WTC11 (cell line): ENCODE results near the gene ASTN2. TPM values are rescaled to one million over a fixed set of nuclear protein-coding genes. Genes with fewer than 3 reads are reported as not detected.

ENCODE experiments used
- ATAC-seq: fragments of 200-7000 bp; cut with Tn5 transposase; 2 replicates; pipeline ENCODE4 v1.10.0; 2021; ENCODE audit warnings: mild to moderate bottlenecking, moderate library complexity
- CTCF ChIA-PET: fragments of 300-600 bp; sonication (Branson Sonifier 250); formaldehyde crosslinking; loops from one replicate; lab custom pipeline; 2021; ENCODE audit warnings: antibody characterized with exemption; lab: Charles Lee
- POLR2A ChIA-PET: fragments of 350-600 bp; sonication (Branson Sonifier 250); formaldehyde crosslinking; loops from one replicate; lab custom pipeline; 2021; ENCODE audit warnings: antibody characterized with exemption; lab: Charles Lee
- DNase-seq: peaks from one replicate; pipeline ENCODE4 v3.0.0; 2021; ENCODE audit warnings: low spot score
- H3K27ac Mint-ChIP-seq: 2 replicates; pipeline ENCODE4 v1.8.0; 2021; ENCODE audit warnings: mixed read lengths
- H3K27me3 Mint-ChIP-seq: 2 replicates; pipeline ENCODE4 v1.8.0; 2021; ENCODE audit warnings: low read depth, mild to moderate bottlenecking, moderate library complexity, mixed read lengths
- H3K36me3 Mint-ChIP-seq: 2 replicates; pipeline ENCODE4 v1.8.0; 2021; ENCODE audit warnings: mixed read lengths
- H3K4me1 Mint-ChIP-seq: 2 replicates; pipeline ENCODE4 v1.8.0; 2022; ENCODE audit warnings: mixed read lengths
- H3K4me3 Mint-ChIP-seq: 2 replicates; pipeline ENCODE4 v1.8.0; 2021; ENCODE audit warnings: mild to moderate bottlenecking, moderate library complexity, mixed read lengths
- H3K9me3 Mint-ChIP-seq: 2 replicates; pipeline ENCODE4 v1.8.0; 2021; ENCODE audit warnings: mixed read lengths
- ARID4B ChIP-seq: sonication (generic); formaldehyde crosslinking; IDR thresholded peaks from 2 replicates; pipeline ENCODE4 v1.8.0; 2023; ENCODE audit warnings: missing genetic modification reagents, mild to moderate bottlenecking, borderline replicate concordance
- ATF2 ChIP-seq: sonication (generic); formaldehyde crosslinking; IDR thresholded peaks from 2 replicates; pipeline ENCODE4 v1.8.1; 2022; ENCODE audit warnings: low read depth, missing genetic modification reagents, borderline replicate concordance
- CREB1 ChIP-seq: sonication (generic); formaldehyde crosslinking; IDR thresholded peaks from 2 replicates; pipeline ENCODE4 v1.8.0; 2023; ENCODE audit warnings: mild to moderate bottlenecking, missing genetic modification reagents
- EMX1 ChIP-seq: fragments of 250-450 bp; sonication (Bioruptor Pico); IDR thresholded peaks from 2 replicates; pipeline ENCODE4 v1.8.0; 2021; ENCODE audit warnings: mild to moderate bottlenecking
- FOXP1 ChIP-seq: sonication (generic); formaldehyde crosslinking; IDR thresholded peaks from 2 replicates; pipeline ENCODE4 v1.8.0; 2022; ENCODE audit warnings: missing genetic modification reagents, mild to moderate bottlenecking, moderate library complexity, borderline replicate concordance
- FOXP4 ChIP-seq: sonication (generic); formaldehyde crosslinking; IDR thresholded peaks from 2 replicates; pipeline ENCODE4 v1.8.0; 2022; ENCODE audit warnings: mild to moderate bottlenecking, missing genetic modification reagents
- GRHL2 ChIP-seq: fragments of 250-450 bp; sonication (Bioruptor Pico); IDR thresholded peaks from 2 replicates; pipeline ENCODE4 v1.8.0; 2022; ENCODE audit warnings: mild to moderate bottlenecking, moderate library complexity; ENCODE audit not compliant: insufficient replicate concordance, severe bottlenecking
- GTF2I ChIP-seq: fragments of 250-450 bp; sonication (Bioruptor Pico); conservative IDR thresholded peaks from 2 replicates; pipeline ENCODE4 v1.4.0; 2021; ENCODE audit warnings: mild to moderate bottlenecking
- HMGA2 ChIP-seq: fragments of 250-450 bp; sonication (Bioruptor Pico); IDR thresholded peaks from 2 replicates; pipeline ENCODE4 v1.4.0; 2021; ENCODE audit warnings: mild to moderate bottlenecking, moderate library complexity
- IRF1 ChIP-seq: sonication (generic); formaldehyde crosslinking; IDR thresholded peaks from 2 replicates; pipeline ENCODE4 v1.8.0; 2023; ENCODE audit warnings: missing genetic modification reagents
- JAZF1 ChIP-seq: fragments of 250-450 bp; sonication (Bioruptor Pico); IDR thresholded peaks from 2 replicates; pipeline ENCODE4 v1.9.0; 2021; ENCODE audit warnings: moderate library complexity, mild to moderate bottlenecking, inconsistent platforms
- MLX ChIP-seq: sonication (generic); formaldehyde crosslinking; IDR thresholded peaks from 2 replicates; pipeline ENCODE4 v1.8.1; 2023; ENCODE audit warnings: mild to moderate bottlenecking, missing genetic modification reagents, moderate library complexity
- MYBL2 ChIP-seq: sonication (generic); formaldehyde crosslinking; IDR thresholded peaks from 2 replicates; pipeline ENCODE4 v1.8.1; 2023; ENCODE audit warnings: mild to moderate bottlenecking, moderate library complexity, missing genetic modification reagents
- NR2C2 ChIP-seq: sonication (generic); formaldehyde crosslinking; IDR thresholded peaks from 2 replicates; pipeline ENCODE4 v1.8.0; 2022; ENCODE audit warnings: mild to moderate bottlenecking, missing genetic modification reagents
- OVOL2 ChIP-seq: fragments of 250-450 bp; sonication (Bioruptor Pico); IDR thresholded peaks from 2 replicates; pipeline ENCODE4 v1.9.0; 2021; ENCODE audit warnings: mild to moderate bottlenecking, borderline replicate concordance
- PRRX2 ChIP-seq: fragments of 250-450 bp; sonication (Bioruptor Pico); IDR thresholded peaks from 2 replicates; pipeline ENCODE4 v1.8.0; 2021; ENCODE audit warnings: mild to moderate bottlenecking
- RORB ChIP-seq: fragments of 250-450 bp; sonication (Bioruptor Pico); IDR thresholded peaks from 2 replicates; pipeline ENCODE4 v1.9.0; 2021; ENCODE audit warnings: mild to moderate bottlenecking
- TCF7 ChIP-seq: sonication (generic); formaldehyde crosslinking; IDR thresholded peaks from 2 replicates; pipeline ENCODE4 v1.8.0; 2022; ENCODE audit warnings: mild to moderate bottlenecking, low read depth, missing genetic modification reagents, moderate library complexity
- TP53 ChIP-seq: sonication (generic); formaldehyde crosslinking; IDR thresholded peaks from 2 replicates; pipeline ENCODE4 v1.8.1; 2023; ENCODE audit warnings: mild to moderate bottlenecking, missing genetic modification reagents
- ZNF121 ChIP-seq: sonication (generic); formaldehyde crosslinking; IDR thresholded peaks from 2 replicates; pipeline ENCODE4 v1.8.0; 2023; ENCODE audit warnings: missing genetic modification reagents
- ZNF138 ChIP-seq: sonication (generic); formaldehyde crosslinking; conservative IDR thresholded peaks from 2 replicates; pipeline ENCODE4 v1.8.1; 2022; ENCODE audit warnings: mild to moderate bottlenecking, moderate library complexity, missing genetic modification reagents
- ZNF219 ChIP-seq: sonication (generic); formaldehyde crosslinking; IDR thresholded peaks from 2 replicates; pipeline ENCODE4 v1.8.0; 2023; ENCODE audit warnings: missing genetic modification reagents, mild to moderate bottlenecking, borderline replicate concordance
- ZNF263 ChIP-seq: sonication (generic); formaldehyde crosslinking; IDR thresholded peaks from 2 replicates; pipeline ENCODE4 v1.8.1; 2022; ENCODE audit warnings: low read depth, mild to moderate bottlenecking, moderate library complexity, missing genetic modification reagents
- total RNA-seq: library from RNA; stranded (reverse); gene quantifications from 3 replicates; pipeline ENCODE4 v1.2.3, GENCODE V29; 2021

The ASTN2 gene
- total RNA-seq, 1 experiment from 2014 or later: 16.2 TPM

- TF ChIP-seq HMGA2 (CRISPR knock-in tag): no peak
- no peak for TF ChIP-seq RORB (CRISPR knock-in tag)
Observed at GRCh38 chr9:117008876-117009275, 406.0 kb downstream of the ASTN2 start (continued).

- H3K36me3 Mint-ChIP-seq: no peaks in the 10 kb centered on the region
- no peaks in the 10 kb centered on the region for H3K27me3 Mint-ChIP-seq
- H3K27ac Mint-ChIP-seq: peak overlapping the region; percentile 16; the same call in 1 of the 2 replicates
- no peak for TF ChIP-seq TCF7
- no peak for TF ChIP-seq ZNF219 (CRISPR knock-in tag)
- TF ChIP-seq PRRX2 (CRISPR knock-in tag): no peak
- TF ChIP-seq OVOL2 (CRISPR knock-in tag): no peak
- TF ChIP-seq MYBL2 (CRISPR knock-in tag): no peak
- no peak for TF ChIP-seq GRHL2 (CRISPR knock-in tag)
- no peaks in the 10 kb centered on the region for H3K9me3 Mint-ChIP-seq
- H3K4me1 Mint-ChIP-seq: peaks cover 4% of the 10 kb centered on the region; the same call in 1 of the 2 replicates
- CTCF ChIA-PET: no interaction called here
- no peak for ATAC-seq
- POLR2A ChIA-PET: no interaction called here
- no peak for DNase-seq
- H3K4me3 Mint-ChIP-seq: no peak overlapping the region
Observed at GRCh38 chr9:117008461-117008860, 406.4 kb downstream of the ASTN2 start.

- H3K4me1 Mint-ChIP-seq: no peaks in the 10 kb centered on the region
- no peaks in the 10 kb centered on the region for H3K9me3 Mint-ChIP-seq
- POLR2A ChIA-PET: no interaction called here
- no peak for TF ChIP-seq OVOL2 (CRISPR knock-in tag)
- no peak for TF ChIP-seq ATF2 (CRISPR knock-in tag)
- TF ChIP-seq FOXP1: no peak
- TF ChIP-seq CREB1: no peak
- TF ChIP-seq EMX1 (CRISPR knock-in tag): no peak
- TF ChIP-seq ZNF121: no peak
- no peak for TF ChIP-seq IRF1 (CRISPR knock-in tag)
- no peak for TF ChIP-seq FOXP4 (CRISPR knock-in tag)
- no peak for TF ChIP-seq RORB (CRISPR knock-in tag)
- CTCF ChIA-PET: no interaction called here
- no peak overlapping the region for H3K27ac Mint-ChIP-seq
- DNase-seq (no peak), ATAC-seq (no peak)
- H3K27me3 Mint-ChIP-seq: no peaks in the 10 kb centered on the region
- H3K36me3 Mint-ChIP-seq: no peaks in the 10 kb centered on the region
- H3K4me3 Mint-ChIP-seq: no peak overlapping the region
Observed at GRCh38 chr9:117002686-117003085, 412.2 kb downstream of the ASTN2 start.

GRCh38 chr9:117000834-117001233 lies 414.0 kb downstream of the ASTN2 start:
- Mint-ChIP-seq H3K36me3 (no peaks in the 10 kb centered on the region), H3K4me1 (no peaks in the 10 kb centered on the region), H3K4me3 (no peak overlapping the region), H3K27me3 (no peaks in the 10 kb centered on the region), H3K27ac (no peak overlapping the region), H3K9me3 (no peaks in the 10 kb centered on the region)
- no peak for DNase-seq
- ChIA-PET CTCF (no interaction called here), POLR2A (no interaction called here)
- no peak for ATAC-seq
- TF ChIP-seq ZNF263 (CRISPR knock-in tag): no peak
- TF ChIP-seq MLX (CRISPR knock-in tag): no peak
- TF ChIP-seq GTF2I (CRISPR knock-in tag): no peak
- TF ChIP-seq ZNF138: no peak
- no peak for TF ChIP-seq ARID4B
- no peak for TF ChIP-seq JAZF1 (CRISPR knock-in tag)
- no peak for TF ChIP-seq MYBL2 (CRISPR knock-in tag)
- TF ChIP-seq TP53 (CRISPR knock-in tag): no peak
- no peak for TF ChIP-seq NR2C2
- no peak for TF ChIP-seq HMGA2 (CRISPR knock-in tag)
